GM12878 (cell line): ENCODE data around the gene SCEL. TPM values are rescaled to one million over a fixed set of nuclear protein-coding genes. Genes with fewer than 3 reads are reported as not detected.

Experiments
- ATAC-seq: fragments of 200-7000 bp; cut with Tn5 transposase; 3 replicates; pipeline ENCODE4 v1.9.1; 2020; ENCODE audit warnings: mild to moderate bottlenecking, moderate library complexity
- BruUV-seq: library from RNA; stranded (reverse); fragments of 400-500 nt; replicated peaks from 2 replicates; lab custom pipeline; 2021; lab: Mats Ljungman, UMichigan
- CTCF ChIA-PET: fragments of 300-600 bp; sonication (Branson Sonifier 250); formaldehyde crosslinking; extraction: SDS; loops from one replicate; lab custom pipeline; 2021; ENCODE audit warnings: inconsistent platforms; lab: Yijun Ruan, JAX
- POLR2A ChIA-PET: fragments of 350-600 bp; formaldehyde crosslinking; extraction: SDS; loops from one replicate; lab custom pipeline; 2021; ENCODE audit warnings: inconsistent platforms; lab: Charles Lee
- RAD21 ChIA-PET: fragments of 300-600 bp; sonication (Branson Sonifier 250); formaldehyde crosslinking; loops from one replicate; lab custom pipeline; 2023; ENCODE audit warnings: antibody characterized with exemption; ENCODE audit not compliant: unreplicated experiment; lab: Charles Lee
- SMC1A ChIA-PET: fragments of 300-600 bp; sonication (Branson Sonifier 250); formaldehyde crosslinking; loops from one replicate; lab custom pipeline; 2023; ENCODE audit not compliant: unreplicated experiment, uncharacterized antibody; lab: Charles Lee
- DNase-seq: peaks from one replicate; pipeline ENCODE4 v3.0.0-alpha.2; 2011; ENCODE audit warnings: low read depth, low spot score
- FAIRE-seq: peaks from 3 replicates; lab custom pipeline; 2011; peaks lifted over from hg19 to GRCh38; lab: Jason Lieb, UNC
- H2AFZ ChIP-seq: 2 replicates; pipeline ENCODE4 v1.6.0; 2011; ENCODE audit warnings: low read depth, low read length, control low read depth; ENCODE audit not compliant: control insufficient read depth
- H3K27ac ChIP-seq: 2 replicates; pipeline ENCODE4 v1.5.1; 2011; ENCODE audit warnings: control low read depth; ENCODE audit not compliant: control insufficient read depth, insufficient read depth
- H3K27me3 ChIP-seq, 2 experiments: replicated peaks in 1 of 2; 2 replicates each; pipeline versions ENCODE4 v1.6.0 to v1.6.1; 2011; ENCODE audit warnings: low read length in 1 of 2; ENCODE audit not compliant: control insufficient read depth in 2 of 2, insufficient read depth in 2 of 2
- H3K36me3 ChIP-seq, 2 experiments: 2 replicates each; pipeline ENCODE4 v1.5.1; 2011; ENCODE audit warnings: low read length in 1 of 2; ENCODE audit not compliant: control insufficient read depth in 2 of 2, insufficient read depth in 2 of 2
- H3K4me1 ChIP-seq: 2 replicates; pipeline ENCODE4 v1.6.1; 2011; ENCODE audit warnings: mild to moderate bottlenecking, low read length, moderate library complexity, mixed read lengths; ENCODE audit not compliant: control insufficient read depth, insufficient read depth
- H3K4me2 ChIP-seq: 2 replicates; pipeline ENCODE4 v1.6.0; 2011; ENCODE audit warnings: control low read depth; ENCODE audit not compliant: control insufficient read depth, insufficient read depth
- H3K4me3 ChIP-seq: fragments of 200-600 bp; sonication (generic); 2 replicates; pipeline ENCODE4 v1.5.1; 2016
- H3K79me2 ChIP-seq: 2 replicates; pipeline ENCODE4 v1.6.0; 2011; ENCODE audit warnings: low read length; ENCODE audit not compliant: control insufficient read depth, insufficient read depth
- H3K9ac ChIP-seq: 2 replicates; pipeline ENCODE4 v1.8.0; 2011; ENCODE audit warnings: low read length, control low read depth, mixed read lengths; ENCODE audit not compliant: control insufficient read depth, insufficient read depth
- H3K9me3 ChIP-seq: replicated peaks from 3 replicates; pipeline ENCODE4 v1.5.1; 2011; ENCODE audit warnings: mild to moderate bottlenecking, low read length; ENCODE audit not compliant: control insufficient read depth, insufficient read depth
- H4K20me1 ChIP-seq: 2 replicates; pipeline ENCODE4 v1.6.0; 2011; ENCODE audit not compliant: control insufficient read depth, insufficient read depth
- CEBPZ ChIP-seq: fragments of 150-350 bp; IDR thresholded peaks from 2 replicates; pipeline ENCODE4 v1.6.1; 2016; ENCODE audit warnings: low read depth, low read length
- EZH2 ChIP-seq: IDR thresholded peaks from 2 replicates; pipeline ENCODE4 v1.6.1; 2012; ENCODE audit warnings: low read depth, mild to moderate bottlenecking, control low read depth, inconsistent platforms, low read length, borderline replicate concordance; ENCODE audit not compliant: control insufficient read depth
- IKZF2 ChIP-seq, 2 experiments: fragments of 450-650 bp; IDR thresholded peaks; 2 replicates each; pipeline ENCODE4 v1.6.1; 2017; ENCODE audit warnings: mild to moderate bottlenecking in 2 of 2, moderate library complexity in 2 of 2
- RAD21 ChIP-seq: IDR thresholded peaks from 2 replicates; pipeline ENCODE4 v1.6.1; 2011; ENCODE audit warnings: mild to moderate bottlenecking, low read depth, low read length, moderate library complexity; ENCODE audit not compliant: insufficient read depth
- REST ChIP-seq: IDR thresholded peaks from 2 replicates; pipeline ENCODE4 v1.6.1; 2012; ENCODE audit warnings: mild to moderate bottlenecking, low read depth, low read length
- USF1 ChIP-seq: IDR thresholded peaks from 2 replicates; pipeline ENCODE4 v1.6.1; 2011; ENCODE audit warnings: borderline replicate concordance, low read depth, mild to moderate bottlenecking, moderate library complexity, mixed read lengths, low read length; ENCODE audit not compliant: insufficient read depth; ENCODE audit errors: extremely low read length
- WGBS: methylation state at CpG from one replicate; pipeline ENCODE4 v1.1.6; 2016; ENCODE audit warnings: low lambda C conversion rate; ENCODE audit not compliant: insufficient replicate concordance, insufficient coverage; ENCODE audit errors: missing lambda C conversion rate; 5-methylcytosine and 5-hydroxymethylcytosine counted together
- in situ Hi-C: fragments of 300-500 bp; cut with MboI; formaldehyde crosslinking; loops from 9 replicates; pipeline ENCODE4 v1.14.3; 2018; ENCODE audit warnings: mixed read lengths
- intact Hi-C: fragments of 100-400 bp; cut with micrococcal nuclease; formaldehyde crosslinking; loops from one replicate; pipeline ENCODE4 v1.14.2; 2022; ENCODE audit not compliant: unreplicated experiment
- polyA plus RNA-seq, 11 experiments: library from polyadenylated mRNA; depleted of rRNA in 4 of 11; unstranded in 6 of 11; stranded (reverse) in 5 of 11; fragments of >200 nt; fragmentation: Nextera tagmentation in 4 of 11; fragmentation: Illumina TruSeq in 1 of 11; extraction: Ambion mirVana in 4 of 11; extraction: Trizol in 1 of 11; gene quantifications; 1 replicate in 1 of 11; 2 replicates in 10 of 11; pipeline versions ENCODE4 v1.2.1 to v1.2.3, GENCODE V29; 2011 to 2016; ENCODE audit warnings: inconsistent platforms in 2 of 11, missing spikeins in 2 of 11, low read depth in 1 of 11
- total RNA-seq, 4 experiments: library from RNA; depleted of rRNA in 3 of 4; stranded (reverse); fragments of >200 nt in 3 of 4; fragmentation: Illumina TruSeq in 1 of 4; extraction: Trizol in 1 of 4; gene quantifications; 2 replicates each; pipeline versions ENCODE4 v1.2.1 to v1.2.3, GENCODE V29; 2013 to 2021

Gene SCEL
- total and polyA plus RNA-seq, 10 of the 15 experiments (the other 5 are each of a cell fraction or from before 2014, with no cell fraction given) = 0.09 to 0.68 (median 0.16) TPM; not detected in 1

- H3K27me3 ChIP-seq = no peaks in the 10 kb centered on the region
- H3K36me3 ChIP-seq = no peaks in the 10 kb centered on the region
- no peaks in the 10 kb centered on the region for H3K9me3 ChIP-seq
- no peak overlapping the region for H3K9ac ChIP-seq
- FAIRE-seq = peak; percentile 49
- peak overlapping the region; percentile 40 for H3K4me2 ChIP-seq
- H3K4me1 ChIP-seq = peaks cover 15% of the 10 kb centered on the region
- 95% methylated on average over 3 of the region's 3 CpGs for WGBS
- POLR2A ChIA-PET = interaction anchor here (0.7 to 2.2 kb wide), 2 partner anchors 13 to 172 kb away, joined by 8 to 10 read pairs; no protein-coding TSS in a partner anchor
- no peak for TF ChIP-seq RAD21
- TF ChIP-seq EZH2 = peak; percentile 46; the same call in 1 of the 2 replicates
- CTCF ChIA-PET = interaction anchor here (1.0 to 4.6 kb wide), 5 partner anchors 7 to 66 kb away, joined by 3 to 17 read pairs (median 5); no protein-coding TSS in a partner anchor
- BruUV-seq = no TSS peak
- H3K4me3 ChIP-seq = no peak overlapping the region
- intact Hi-C loops (loop anchor here (1.0 to 2.0 kb wide), 2 partner anchors 45 to 55 kb away; no protein-coding TSS in a partner anchor), in situ Hi-C loops (no loop called here)
- no peaks in the 10 kb centered on the region for H3K79me2 ChIP-seq
- SMC1A ChIA-PET = interaction anchor here (1.1 to 9.6 kb wide), 12 partner anchors 10 to 65 kb away, joined by 3 to 83 read pairs (median 6); no protein-coding TSS in a partner anchor
- no peak for DNase-seq
- H3K27ac ChIP-seq = no peak overlapping the region
- ATAC-seq = no peak
- RAD21 ChIA-PET = interaction anchor here (1.1 to 5.7 kb wide), 4 partner anchors 13 to 69 kb away, joined by 3 to 29 read pairs (median 3); no protein-coding TSS in a partner anchor
- H2AFZ ChIP-seq = no peak overlapping the region
- no peaks in the 10 kb centered on the region for H4K20me1 ChIP-seq
Measured at GRCh38 chr13:77558016-77558415, 22.5 kb downstream of the SCEL start.

GRCh38 chr13:77563111-77563510 is 27.6 kb downstream of the SCEL start:
- H3K36me3 ChIP-seq = no peaks in the 10 kb centered on the region
- no peak for ATAC-seq
- no peaks in the 10 kb centered on the region for H3K9me3 ChIP-seq
- H3K4me1 ChIP-seq = peaks cover 12% of the 10 kb centered on the region
- H3K9ac ChIP-seq = no peak overlapping the region
- no peak overlapping the region for H3K4me3 ChIP-seq
- no peak for FAIRE-seq
- no peaks in the 10 kb centered on the region for H3K79me2 ChIP-seq
- CTCF ChIA-PET = interaction anchor here (5.8 to 6.9 kb wide), 2 partner anchors 62 to 72 kb away, joined by 61 to 174 read pairs; no protein-coding TSS in a partner anchor
- no peaks in the 10 kb centered on the region for H3K27me3 ChIP-seq
- SMC1A ChIA-PET = interaction anchor here (1.4 to 9.6 kb wide), 5 partner anchors 9 to 85 kb away, joined by 3 to 98 read pairs (median 83); no protein-coding TSS in a partner anchor
- no peak overlapping the region for H3K4me2 ChIP-seq
- H4K20me1 ChIP-seq = no peaks in the 10 kb centered on the region
- POLR2A ChIA-PET = interaction anchor here (0.5 kb wide), 1 partner anchor 559 kb away, joined by 3 read pairs; no protein-coding TSS in a partner anchor
- intact Hi-C loops = no loop called here
- no peak for DNase-seq
- RAD21 ChIA-PET = interaction anchor here (4.0 to 4.1 kb wide), 2 partner anchors 70 to 85 kb away, joined by 22 to 75 read pairs; no protein-coding TSS in a partner anchor
- WGBS = 0% methylated on average over 1 of the region's 1 CpG
- in situ Hi-C loops = loop anchor here (5.0 kb wide), 1 partner anchor 71 kb away; no protein-coding TSS in a partner anchor
- no peak for TF ChIP-seq CEBPZ
- TF ChIP-seq IKZF2 (IDR thresholded peaks at IDR 0.05) = 0 out of 4 replicates have a peak, but pooled peaks of 1 of the 2 experiments have one; percentile 16
- no peak for TF ChIP-seq USF1
- peak; percentile 76 for TF ChIP-seq REST
- no TSS peak for BruUV-seq
- no peak overlapping the region for H2AFZ ChIP-seq
- no peak overlapping the region for H3K27ac ChIP-seq
